ENCODE measurements around the gene MYBBP1A. TPM values are rescaled to one million over a fixed set of nuclear protein-coding genes. Genes with fewer than 3 reads are reported as not detected.
"Not testable (repeated sequence)": the region's sequence is repeated elsewhere in the genome, so short reads cannot be mapped to it uniquely, and the experiment has no call there.

Gene MYBBP1A
- total and polyA plus RNA-seq, 3 experiments from 2014 or later: 34.1 to 157 (median 148) TPM

DNA sequence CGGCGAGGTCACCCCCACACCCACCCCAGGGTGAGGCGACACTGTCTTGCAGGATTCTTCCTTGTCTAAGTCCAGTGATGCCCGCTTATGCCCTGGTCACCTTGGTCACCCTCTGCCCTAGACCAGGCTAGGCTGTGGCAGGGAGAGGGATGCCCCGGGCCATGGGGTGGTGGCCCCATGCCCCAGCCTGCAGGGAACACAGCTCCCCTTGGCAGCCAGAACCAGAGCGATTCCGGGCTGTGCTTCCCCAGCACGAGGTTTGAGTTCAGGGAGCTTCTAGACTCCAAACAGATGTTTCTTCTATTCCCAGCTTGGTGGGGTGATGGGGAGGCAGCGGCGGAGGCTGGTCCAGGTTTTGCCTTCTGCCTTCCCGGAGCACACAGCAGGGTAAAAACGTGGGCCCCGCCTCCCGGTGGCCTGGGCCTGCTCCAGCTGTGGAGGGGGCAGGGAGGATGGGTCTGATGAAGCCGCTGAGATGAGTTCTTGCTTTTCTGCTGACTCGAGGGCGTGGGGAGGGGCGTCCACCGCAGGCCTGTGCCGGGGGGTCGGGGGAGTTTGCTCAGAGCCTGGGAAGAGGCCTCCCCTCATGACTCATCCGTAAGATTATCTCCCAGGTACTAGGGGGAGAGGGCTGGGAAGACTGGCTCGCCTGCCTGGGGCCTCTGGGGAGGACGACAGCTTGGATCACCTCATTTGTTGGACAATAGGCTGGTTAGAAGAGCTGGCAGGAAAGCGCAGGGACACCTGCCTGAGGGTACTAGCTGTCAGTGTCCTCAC, 44.5 kb upstream of the MYBBP1A start:
- H3K9me3 ChIP-seq (ENCODE audit: low read length): no peaks in the 10 kb centered on the region
- Mint-ChIP-seq H3K27ac (peak overlapping the region in 1 of 8 donors; percentile 88), H3K36me3 (no peaks in the 10 kb centered on the region), H3K9me3 (peaks cover 0 to 2% (median 0%) of the 10 kb centered on the region in 5 donors), H3K4me1 (peaks cover 0 to 5% (median 4%) of the 10 kb centered on the region in 3 donors), H3K4me3 (no peak overlapping the region), H3K27me3 (peaks cover 5 to 8% of the 10 kb centered on the region in 2 donors)
- no peak overlapping the region for H3K27ac ChIP-seq (ENCODE audit: low read depth, low read length)
- no peaks in the 10 kb centered on the region for H3K27me3 ChIP-seq (ENCODE audit: insufficient read depth, low read length, poor library complexity, severe bottlenecking)
- no peaks in the 10 kb centered on the region for H3K4me1 ChIP-seq (ENCODE audit: insufficient read depth, low read length)
- ChIA-PET CTCF (no interaction called here), POLR2A (no interaction called here)
- DNase-seq: no peak
- no peaks in the 10 kb centered on the region for H3K36me3 ChIP-seq (ENCODE audit: insufficient read depth, low read length)
- no peak overlapping the region for H3K4me3 ChIP-seq (ENCODE audit: low read length)

DNA sequence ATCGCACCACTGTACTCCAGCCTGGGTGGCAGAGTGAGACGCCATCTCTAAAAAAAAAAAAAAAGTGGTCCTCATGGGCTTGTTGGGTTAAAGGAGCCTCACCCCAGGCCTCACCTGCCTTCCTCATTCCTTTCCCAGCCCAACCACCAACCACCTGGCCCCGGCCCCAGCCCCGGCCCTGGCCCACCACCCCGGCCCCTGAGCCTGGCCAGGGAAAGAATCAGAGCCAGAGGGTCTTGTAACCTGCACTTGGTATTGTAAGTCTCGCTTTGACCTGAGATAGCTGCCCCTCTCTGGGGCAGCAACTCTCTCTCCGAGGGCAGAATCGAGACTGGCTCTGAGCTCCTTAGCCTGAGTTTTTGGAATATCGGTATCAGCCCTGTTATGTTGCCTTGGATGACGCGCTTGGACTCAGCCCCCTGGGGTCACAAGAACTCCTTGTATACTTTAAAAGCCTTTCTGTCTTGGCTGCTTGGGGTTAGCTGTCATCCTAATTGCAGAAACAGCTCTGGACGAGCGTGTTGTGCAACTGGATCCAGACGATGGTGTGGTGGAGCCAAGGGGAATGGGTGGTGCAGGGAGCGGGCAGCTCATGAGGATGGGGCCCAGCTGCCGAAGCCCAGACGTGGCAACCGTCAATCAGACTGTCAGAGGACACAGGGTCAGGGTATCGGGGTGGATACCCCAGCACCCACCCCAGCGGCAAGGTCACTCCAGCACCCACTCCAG, 43.8 kb upstream of the MYBBP1A start:
- H3K4me1 ChIP-seq (ENCODE audit: insufficient read depth, low read length): no peaks in the 10 kb centered on the region
- DNase-seq: no peak
- ChIA-PET CTCF (no interaction called here), POLR2A (no interaction called here)
- peaks cover 0 to 5% (median 4%) of the 10 kb centered on the region in 3 donors for H3K4me1 Mint-ChIP-seq
- peaks cover 5% of the 10 kb centered on the region in 2 donors for H3K27me3 Mint-ChIP-seq
- H3K27ac Mint-ChIP-seq: no peak overlapping the region
- no peaks in the 10 kb centered on the region for H3K36me3 Mint-ChIP-seq
- H3K36me3 ChIP-seq (ENCODE audit: insufficient read depth, low read length): no peaks in the 10 kb centered on the region
- peaks cover 0 to 2% (median 0%) of the 10 kb centered on the region in 5 donors for H3K9me3 Mint-ChIP-seq
- no peaks in the 10 kb centered on the region for H3K27me3 ChIP-seq (ENCODE audit: insufficient read depth, low read length, poor library complexity, severe bottlenecking)
- H3K4me3 ChIP-seq (ENCODE audit: low read length): no peak overlapping the region
- no peaks in the 10 kb centered on the region for H3K9me3 ChIP-seq (ENCODE audit: low read length)
- H3K4me3 Mint-ChIP-seq: no peak overlapping the region
- no peak overlapping the region for H3K27ac ChIP-seq (ENCODE audit: low read depth, low read length)

DNA sequence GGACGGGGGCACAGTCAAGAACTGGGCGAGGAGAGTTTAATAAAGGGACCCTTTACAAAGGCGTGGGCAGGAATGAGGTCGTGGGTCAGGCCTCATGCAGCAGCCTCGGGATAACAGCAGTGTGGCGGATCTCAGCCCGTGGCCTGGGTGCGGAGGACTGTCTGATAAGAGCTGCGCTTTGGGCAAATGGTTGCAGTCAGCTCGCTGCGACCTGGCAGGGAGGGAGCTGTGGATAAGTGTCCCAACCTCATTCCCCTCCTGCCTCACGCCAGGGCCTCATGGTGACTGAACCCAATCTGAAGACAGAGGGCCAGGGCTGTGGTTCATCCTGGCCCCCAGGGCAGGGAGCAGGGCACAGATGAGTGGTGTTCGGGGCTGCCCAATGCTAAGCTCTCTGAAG, 42.8 kb upstream of the MYBBP1A start:
- no peak for DNase-seq
- no peak overlapping the region for H3K27ac ChIP-seq (ENCODE audit: low read depth, low read length)
- Mint-ChIP-seq H3K9me3 (peaks cover 0 to 2% (median 0%) of the 10 kb centered on the region in 5 donors), H3K27me3 (peaks cover 5% of the 10 kb centered on the region in 2 donors), H3K4me1 (peaks cover 0 to 5% (median 4%) of the 10 kb centered on the region in 3 donors), H3K36me3 (no peaks in the 10 kb centered on the region), H3K27ac (no peak overlapping the region), H3K4me3 (no peak overlapping the region)
- no peaks in the 10 kb centered on the region for H3K27me3 ChIP-seq (ENCODE audit: insufficient read depth, low read length, poor library complexity, severe bottlenecking)
- H3K4me1 ChIP-seq (ENCODE audit: insufficient read depth, low read length): no peaks in the 10 kb centered on the region
- CTCF ChIA-PET: no interaction called here
- no peaks in the 10 kb centered on the region for H3K9me3 ChIP-seq (ENCODE audit: low read length)
- POLR2A ChIA-PET: no interaction called here
- no peaks in the 10 kb centered on the region for H3K36me3 ChIP-seq (ENCODE audit: insufficient read depth, low read length)
- no peak overlapping the region for H3K4me3 ChIP-seq (ENCODE audit: low read length)

DNA sequence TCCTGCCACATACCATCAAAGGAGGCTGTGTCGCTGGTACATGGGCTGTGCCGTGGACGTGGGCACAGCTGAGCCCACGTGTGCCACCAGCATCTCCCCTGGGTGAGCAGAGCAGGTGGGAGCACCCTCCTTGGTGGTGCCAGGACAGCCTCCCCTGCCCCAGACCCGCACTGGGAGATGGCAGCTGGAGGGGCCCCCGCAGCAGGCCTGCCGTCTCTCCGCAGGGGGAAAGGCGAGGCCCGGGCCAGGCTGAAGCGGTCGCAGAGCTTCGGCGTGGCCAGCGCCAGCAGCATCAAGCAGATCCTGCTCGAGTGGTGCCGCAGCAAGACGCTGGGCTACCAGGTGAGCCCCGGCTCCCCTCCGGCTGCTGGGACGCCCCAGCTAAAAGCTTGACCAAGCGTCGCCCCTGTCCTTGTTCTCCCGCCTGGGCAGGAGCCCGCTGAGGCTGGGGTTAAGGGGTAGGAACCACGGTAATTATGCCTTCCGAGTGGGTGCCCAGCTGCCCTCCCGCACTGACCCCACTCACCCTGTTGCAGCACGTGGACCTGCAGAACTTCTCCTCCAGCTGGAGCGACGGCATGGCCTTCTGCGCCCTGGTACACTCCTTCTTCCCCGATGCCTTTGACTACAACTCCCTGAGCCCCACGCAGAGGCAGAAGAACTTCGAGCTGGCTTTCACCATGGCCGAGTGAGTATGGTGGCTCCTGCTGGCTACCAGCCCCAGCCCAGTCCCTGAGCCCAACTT, 41.6 kb upstream of the MYBBP1A start:
- Histone ChIP-seq H3K4me3 (ENCODE audit: low read length) (no peak overlapping the region), H3K9me3 (ENCODE audit: low read length) (no peaks in the 10 kb centered on the region), H3K27me3 (ENCODE audit: insufficient read depth, low read length, poor library complexity, severe bottlenecking) (no peaks in the 10 kb centered on the region), H3K27ac (ENCODE audit: low read depth, low read length) (no peak overlapping the region), H3K4me1 (ENCODE audit: insufficient read depth, low read length) (no peaks in the 10 kb centered on the region), H3K36me3 (ENCODE audit: insufficient read depth, low read length) (no peaks in the 10 kb centered on the region)
- CTCF ChIA-PET: no interaction called here
- Mint-ChIP-seq H3K27ac (no peak overlapping the region), H3K36me3 (no peaks in the 10 kb centered on the region), H3K4me3 (no peak overlapping the region), H3K27me3 (peaks cover 8 to 12% of the 10 kb centered on the region in 2 donors), H3K9me3 (peaks cover 0 to 2% (median 0%) of the 10 kb centered on the region in 5 donors), H3K4me1 (peaks cover 0 to 5% (median 4%) of the 10 kb centered on the region in 3 donors)
- POLR2A ChIA-PET: no interaction called here
- DNase-seq: no peak

DNA sequence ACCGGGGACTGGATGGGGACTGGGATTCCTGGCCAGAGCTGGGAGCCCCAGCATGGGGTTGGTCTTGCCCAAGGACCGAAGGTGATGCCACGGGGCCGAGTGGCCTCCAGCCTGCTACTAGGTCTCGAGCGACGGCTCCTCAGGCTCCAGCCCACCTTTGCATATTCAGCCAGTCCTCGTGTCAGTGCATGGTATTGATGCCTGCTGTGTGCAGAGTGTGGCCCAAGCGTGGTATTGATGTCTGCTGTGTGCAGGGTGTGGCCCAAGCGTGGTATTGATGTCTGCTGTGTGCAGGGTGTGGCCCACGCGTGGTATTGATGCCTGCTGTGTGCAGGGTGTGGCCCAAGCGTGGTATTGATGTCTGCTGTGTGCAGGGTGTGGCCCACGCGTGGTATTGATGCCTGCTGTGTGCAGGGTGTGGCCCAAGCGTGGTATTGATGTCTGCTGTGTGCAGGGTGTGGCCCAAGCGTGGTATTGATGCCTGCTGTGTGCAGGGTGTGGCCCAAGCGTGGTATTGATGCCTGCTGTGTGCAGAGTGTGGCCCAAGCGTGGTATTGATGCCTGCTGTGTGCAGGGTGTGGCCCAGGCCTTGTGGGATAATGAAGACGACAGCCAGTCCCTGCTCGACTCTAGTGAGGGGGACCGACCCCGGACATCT, 40.6 kb upstream of the MYBBP1A start:
- H3K27ac Mint-ChIP-seq; H3K27ac ChIP-seq (ENCODE audit: low read depth, low read length); H3K27me3 ChIP-seq (ENCODE audit: insufficient read depth, low read length, poor library complexity, severe bottlenecking); H3K4me1 Mint-ChIP-seq; H3K36me3 Mint-ChIP-seq; H3K4me3 Mint-ChIP-seq; DNase-seq; H3K9me3 Mint-ChIP-seq; POLR2A ChIA-PET; H3K4me3 ChIP-seq (ENCODE audit: low read length); H3K9me3 ChIP-seq (ENCODE audit: low read length); H3K36me3 ChIP-seq (ENCODE audit: insufficient read depth, low read length); H3K4me1 ChIP-seq (ENCODE audit: insufficient read depth, low read length): not testable (repeated sequence)
- CTCF ChIA-PET: interaction anchor here (0.6 to 1.1 kb wide), 3 partner anchors 17 to 91 kb away, joined by 3 to 5 read pairs (median 4); no protein-coding TSS in a partner anchor
- H3K27me3 Mint-ChIP-seq: peaks cover 11 to 12% of the 10 kb centered on the region in 2 donors

DNA sequence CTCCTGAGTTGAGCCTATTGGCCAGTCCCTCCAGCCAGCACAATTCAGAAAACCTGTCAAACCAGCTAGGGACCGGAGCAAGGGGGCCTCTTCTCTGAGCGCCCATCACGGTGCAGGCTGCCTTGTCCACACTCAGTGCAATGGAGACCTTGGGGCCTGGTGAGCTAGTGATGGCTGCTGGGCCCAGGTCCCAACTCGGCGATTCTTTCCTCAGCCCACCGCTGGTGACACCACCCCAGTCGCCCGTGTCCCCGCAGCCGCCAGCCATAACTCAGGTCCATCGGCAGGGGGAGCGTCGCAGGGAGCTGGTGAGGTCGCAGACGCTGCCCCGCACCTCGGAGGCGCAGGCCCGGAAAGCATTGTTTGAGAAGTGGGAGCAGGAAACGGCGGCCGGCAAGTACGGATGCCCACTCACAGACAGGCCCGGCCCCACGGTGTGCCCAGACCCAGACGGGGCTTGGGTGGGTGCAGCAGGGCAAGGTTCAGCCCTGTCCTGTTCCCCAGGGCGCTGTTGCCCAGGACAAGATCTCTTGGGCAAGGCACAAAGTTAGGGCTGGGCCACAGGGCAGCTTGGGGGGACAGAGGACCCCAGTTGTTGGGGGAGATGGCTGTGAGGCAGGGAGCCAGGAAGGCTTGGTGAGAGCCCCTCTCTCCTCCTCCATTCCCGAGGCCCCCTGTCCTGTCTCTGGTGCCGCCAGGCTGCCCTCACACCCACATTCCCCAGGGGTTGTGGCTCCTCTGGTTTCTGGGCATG, 39.9 kb upstream of the MYBBP1A start:
- Mint-ChIP-seq H3K4me3 (no peak overlapping the region), H3K9me3 (peaks cover 0 to 2% (median 0%) of the 10 kb centered on the region in 5 donors), H3K4me1 (peaks cover 0 to 5% (median 4%) of the 10 kb centered on the region in 3 donors), H3K27me3 (peaks cover 11 to 19% of the 10 kb centered on the region in 2 donors), H3K27ac (peak overlapping the region in 1 of 8 donors; percentile 33), H3K36me3 (no peaks in the 10 kb centered on the region)
- ChIA-PET CTCF (interaction anchor here (0.6 to 1.1 kb wide), 4 partner anchors 17 to 92 kb away, joined by 3 to 6 read pairs (median 4); no protein-coding TSS in a partner anchor), POLR2A (no interaction called here)
- H3K36me3 ChIP-seq (ENCODE audit: insufficient read depth, low read length): no peaks in the 10 kb centered on the region
- H3K4me3 ChIP-seq (ENCODE audit: low read length): no peak overlapping the region
- H3K9me3 ChIP-seq (ENCODE audit: low read length): no peaks in the 10 kb centered on the region
- no peak overlapping the region for H3K27ac ChIP-seq (ENCODE audit: low read depth, low read length)
- DNase-seq: peak in 1 of 5 donors; percentile 27
- no peaks in the 10 kb centered on the region for H3K27me3 ChIP-seq (ENCODE audit: insufficient read depth, low read length, poor library complexity, severe bottlenecking)
- H3K4me1 ChIP-seq (ENCODE audit: insufficient read depth, low read length): no peaks in the 10 kb centered on the region

DNA sequence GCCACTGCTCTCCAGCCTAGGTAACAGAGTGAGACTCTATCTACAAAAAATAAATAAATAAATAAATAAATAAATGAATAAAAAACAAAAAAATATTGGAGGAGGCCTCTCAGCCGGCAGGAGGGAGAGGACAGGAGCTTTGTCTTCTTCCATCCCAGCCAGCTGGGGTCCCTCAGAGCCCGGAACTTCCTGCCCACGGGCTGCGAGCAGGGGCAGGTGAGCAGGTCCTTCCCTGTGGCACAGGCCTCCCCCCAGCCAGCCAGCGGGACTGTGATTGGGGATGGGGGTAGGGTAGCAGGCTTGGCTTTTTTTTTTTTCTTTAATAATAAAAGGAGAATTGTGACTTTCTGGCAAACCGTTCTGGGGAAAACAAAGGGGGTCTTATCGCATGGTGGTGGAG, 39.2 kb upstream of the MYBBP1A start:
- POLR2A ChIA-PET: no interaction called here
- CTCF ChIA-PET: interaction anchor here (1.1 kb wide), 1 partner anchor 28 kb away, joined by 6 read pairs; no protein-coding TSS in a partner anchor
- no peak overlapping the region for H3K4me3 ChIP-seq (ENCODE audit: low read length)
- peaks cover 0 to 5% (median 4%) of the 10 kb centered on the region in 3 donors for H3K4me1 Mint-ChIP-seq
- no peaks in the 10 kb centered on the region for H3K4me1 ChIP-seq (ENCODE audit: insufficient read depth, low read length)
- H3K9me3 ChIP-seq (ENCODE audit: low read length): no peaks in the 10 kb centered on the region
- H3K27ac ChIP-seq (ENCODE audit: low read depth, low read length): no peak overlapping the region
- peaks cover 11 to 19% of the 10 kb centered on the region in 2 donors for H3K27me3 Mint-ChIP-seq
- no peak overlapping the region for H3K4me3 Mint-ChIP-seq
- H3K27ac Mint-ChIP-seq: no peak overlapping the region
- no peak for DNase-seq
- no peaks in the 10 kb centered on the region for H3K27me3 ChIP-seq (ENCODE audit: insufficient read depth, low read length, poor library complexity, severe bottlenecking)
- H3K36me3 ChIP-seq (ENCODE audit: insufficient read depth, low read length): no peaks in the 10 kb centered on the region
- H3K36me3 Mint-ChIP-seq: no peaks in the 10 kb centered on the region
- H3K9me3 Mint-ChIP-seq: no peaks in the 10 kb centered on the region

All from CD8-positive, alpha-beta memory T cell (primary cell).